Lung (tissue), 12 donors: Measurements from ENCODE around the gene DYDC1. TPM values are rescaled to one million over a fixed set of nuclear protein-coding genes. Genes with fewer than 3 reads are reported as not detected.
"Not testable (repeated sequence)": the region's sequence is repeated elsewhere in the genome, so short reads cannot be mapped to it uniquely, and the experiment has no call there.

Experiments
- ATAC-seq: fragments of 200-7000 bp; cut with Tn5 transposase; one replicate; pipeline ENCODE4 v1.9.1; 2020; ENCODE audit warnings: moderate number of reproducible peaks; ENCODE audit not compliant: insufficient read depth, low FRiP score
- DNase-seq, 3 donors: peaks; one replicate each; pipeline ENCODE4 v3.0.0-alpha.2; 2013 to 2017
- H3K27ac ChIP-seq, 2 donors: one replicate each; pipeline ENCODE4 v1.5.1; 2013; ENCODE audit warnings: mild to moderate bottlenecking in 2 of 2, moderate library complexity in 2 of 2, control low read depth in 1 of 2, inconsistent platforms in 1 of 2, low read depth in 1 of 2, low read length in 1 of 2
- H3K27me3 ChIP-seq, 3 donors: one replicate each; pipeline ENCODE4 v1.5.1; 2013; ENCODE audit warnings: low read length in 2 of 3; ENCODE audit not compliant: control insufficient read depth in 3 of 3, insufficient read depth in 3 of 3
- H3K36me3 ChIP-seq, 4 donors: one replicate each; pipeline ENCODE4 v1.5.1; 2013; ENCODE audit warnings: low read length in 4 of 4, mild to moderate bottlenecking in 1 of 4, moderate library complexity in 1 of 4; ENCODE audit not compliant: control insufficient read depth in 4 of 4, insufficient read depth in 4 of 4
- H3K4me1 ChIP-seq, 5 donors: one replicate each; pipeline ENCODE4 v1.5.1; 2013; ENCODE audit warnings: low read length in 5 of 5, mild to moderate bottlenecking in 2 of 5, moderate library complexity in 1 of 5; ENCODE audit not compliant: control insufficient read depth in 5 of 5, insufficient read depth in 5 of 5
- H3K4me3 ChIP-seq: one replicate; pipeline ENCODE4 v1.5.1; 2013; ENCODE audit warnings: mild to moderate bottlenecking, control low read depth, moderate library complexity
- H3K9ac ChIP-seq, 2 donors: one replicate each; pipeline ENCODE4 v1.5.1; 2013; ENCODE audit warnings: low read length in 2 of 2, control low read depth in 1 of 2; ENCODE audit not compliant: insufficient read depth in 1 of 2
- H3K9me3 ChIP-seq, 4 donors: one replicate each; pipeline ENCODE4 v1.5.1; 2013; ENCODE audit warnings: low read length in 3 of 4, mild to moderate bottlenecking in 1 of 4, moderate library complexity in 1 of 4; ENCODE audit not compliant: control insufficient read depth in 4 of 4, insufficient read depth in 3 of 4
- WGBS, 2 donors: extraction: QIAGEN DNeasy Blood & Tissue Kit; methylation state at CpG; one replicate each; pipeline ENCODE4 v1.1.7; 2013; 5-methylcytosine and 5-hydroxymethylcytosine counted together
- polyA plus RNA-seq, 2 donors: library from polyadenylated mRNA; stranded (reverse); fragments of 200-250 nt; gene quantifications; one replicate each; pipeline ENCODE4 v1.2.1, GENCODE V29; 2013
- total RNA-seq, 2 donors: library from RNA; depleted of rRNA in 1 of 2; stranded (reverse); fragments of >200 nt in 1 of 2; gene quantifications; one replicate each; pipeline ENCODE4 v1.2.1, GENCODE V29; 2014 to 2021
- TF ChIP-seq, protein P1 (sequence below): IDR thresholded peaks from 2 replicates; pipeline ENCODE4 v1.5.1; 2012; ENCODE audit warnings: mild to moderate bottlenecking; ENCODE audit errors: control extremely low read depth, extremely low read depth
- donor health status: control.
- donor health status: control.
- donor health status: Bipolar disorder and iron deficiency.
- donor health status: healthy.
- donor health status: DM: yes; HTN: yes; CAD: no.

DYDC1 gene
- total and polyA plus RNA-seq, 4 donors, result 1.5 to 2.4 (median 2.0) TPM

DNA sequence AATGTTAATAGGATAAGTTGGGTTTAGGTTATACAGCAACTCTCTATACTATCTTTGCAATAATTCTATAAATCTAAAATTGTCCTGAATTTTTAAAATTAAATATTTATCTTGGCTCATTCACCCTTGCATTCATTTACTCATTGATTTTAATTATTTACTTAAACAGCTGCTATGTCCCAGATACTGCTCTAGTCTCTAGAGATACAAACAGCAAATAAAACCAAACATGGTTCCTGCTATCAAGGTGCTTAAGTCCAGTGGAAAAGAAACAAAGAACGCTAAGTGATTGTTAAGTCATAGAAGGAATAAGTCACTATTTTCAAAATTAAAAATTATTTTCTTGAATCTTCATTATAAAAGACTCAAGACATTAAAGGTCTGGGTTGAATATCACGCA is 37.2 kb downstream of the DYDC1 start:
- Histone ChIP-seq H3K4me1 (no peaks in the 10 kb centered on the region), H3K27ac (no peak overlapping the region), H3K27me3 (peaks cover 0 to 3% (median 0%) of the 10 kb centered on the region in 3 donors), H3K9ac (no peak overlapping the region), H3K36me3 (no peaks in the 10 kb centered on the region), H3K4me3 (no peak overlapping the region), H3K9me3 (peaks cover 0 to 4% (median 0%) of the 10 kb centered on the region in 4 donors)
- TF ChIP-seq, protein P1, sequence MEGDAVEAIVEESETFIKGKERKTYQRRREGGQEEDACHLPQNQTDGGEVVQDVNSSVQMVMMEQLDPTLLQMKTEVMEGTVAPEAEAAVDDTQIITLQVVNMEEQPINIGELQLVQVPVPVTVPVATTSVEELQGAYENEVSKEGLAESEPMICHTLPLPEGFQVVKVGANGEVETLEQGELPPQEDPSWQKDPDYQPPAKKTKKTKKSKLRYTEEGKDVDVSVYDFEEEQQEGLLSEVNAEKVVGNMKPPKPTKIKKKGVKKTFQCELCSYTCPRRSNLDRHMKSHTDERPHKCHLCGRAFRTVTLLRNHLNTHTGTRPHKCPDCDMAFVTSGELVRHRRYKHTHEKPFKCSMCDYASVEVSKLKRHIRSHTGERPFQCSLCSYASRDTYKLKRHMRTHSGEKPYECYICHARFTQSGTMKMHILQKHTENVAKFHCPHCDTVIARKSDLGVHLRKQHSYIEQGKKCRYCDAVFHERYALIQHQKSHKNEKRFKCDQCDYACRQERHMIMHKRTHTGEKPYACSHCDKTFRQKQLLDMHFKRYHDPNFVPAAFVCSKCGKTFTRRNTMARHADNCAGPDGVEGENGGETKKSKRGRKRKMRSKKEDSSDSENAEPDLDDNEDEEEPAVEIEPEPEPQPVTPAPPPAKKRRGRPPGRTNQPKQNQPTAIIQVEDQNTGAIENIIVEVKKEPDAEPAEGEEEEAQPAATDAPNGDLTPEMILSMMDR, result no peak
- DNase-seq, result no peak
- no peak for ATAC-seq
- 91% methylated on average over 2 of the region's 2 CpGs for WGBS, 2 donors

DNA sequence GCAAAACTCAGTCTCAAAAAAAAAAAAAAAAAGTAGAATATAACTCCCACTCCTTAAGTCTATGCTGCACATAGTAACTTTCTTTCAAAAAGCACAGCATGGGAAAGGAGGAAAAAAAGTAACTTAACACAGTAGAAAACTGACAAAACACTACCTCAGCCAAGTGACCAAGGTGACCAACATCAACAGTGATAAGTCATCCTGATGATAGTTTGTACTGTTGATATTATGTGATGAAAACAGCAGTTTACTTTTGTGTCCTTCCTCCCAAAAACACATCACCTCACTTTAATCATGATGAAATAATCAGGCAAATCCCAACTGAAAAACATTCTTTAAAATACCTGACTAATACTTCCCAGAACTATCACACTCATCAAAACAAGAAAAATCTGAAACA is 37.8 kb downstream of the DYDC1 start:
- ATAC-seq (no peak), DNase-seq (no peak)
- TF ChIP-seq, protein P1, result no peak
- Histone ChIP-seq H3K4me3 (no peak overlapping the region), H3K27me3 (peaks cover 0 to 3% (median 0%) of the 10 kb centered on the region in 3 donors), H3K4me1 (no peaks in the 10 kb centered on the region), H3K36me3 (no peaks in the 10 kb centered on the region), H3K27ac (no peak overlapping the region), H3K9ac (no peak overlapping the region), H3K9me3 (peaks cover 0 to 4% (median 0%) of the 10 kb centered on the region in 4 donors)

GRCh38 chr10:80315391-80315790 is 41.2 kb downstream of the DYDC1 start:
- no peak overlapping the region for H3K9ac ChIP-seq
- no peaks in the 10 kb centered on the region for H3K36me3 ChIP-seq
- no peaks in the 10 kb centered on the region for H3K4me1 ChIP-seq
- ATAC-seq (no peak), DNase-seq (no peak)
- H3K4me3 ChIP-seq, result no peak overlapping the region
- H3K27ac ChIP-seq, result no peak overlapping the region
- H3K27me3 ChIP-seq, result no peaks in the 10 kb centered on the region
- TF ChIP-seq, protein P1, result no peak
- H3K9me3 ChIP-seq, result peaks cover 0 to 4% (median 0%) of the 10 kb centered on the region in 4 donors
- 95 to 98% methylated on average over 21 of the region's 21 CpGs for WGBS, 2 donors

- no peak for DNase-seq
- H3K4me3 ChIP-seq, result no peak overlapping the region
- TF ChIP-seq, protein P1, result no peak
- no peaks in the 10 kb centered on the region for H3K36me3 ChIP-seq
- H3K27ac ChIP-seq, result no peak overlapping the region
- no peak overlapping the region for H3K9ac ChIP-seq
- H3K27me3 ChIP-seq, result no peaks in the 10 kb centered on the region
- no peak for ATAC-seq
- 78 to 82% methylated on average over 5 of the region's 5 CpGs for WGBS, 2 donors
- peaks cover 0 to 4% (median 0%) of the 10 kb centered on the region in 4 donors for H3K9me3 ChIP-seq
- H3K4me1 ChIP-seq, result no peaks in the 10 kb centered on the region
These were observed 43.0 kb downstream of the DYDC1 start for GRCh38 chr10:80313523-80313922.

DNA sequence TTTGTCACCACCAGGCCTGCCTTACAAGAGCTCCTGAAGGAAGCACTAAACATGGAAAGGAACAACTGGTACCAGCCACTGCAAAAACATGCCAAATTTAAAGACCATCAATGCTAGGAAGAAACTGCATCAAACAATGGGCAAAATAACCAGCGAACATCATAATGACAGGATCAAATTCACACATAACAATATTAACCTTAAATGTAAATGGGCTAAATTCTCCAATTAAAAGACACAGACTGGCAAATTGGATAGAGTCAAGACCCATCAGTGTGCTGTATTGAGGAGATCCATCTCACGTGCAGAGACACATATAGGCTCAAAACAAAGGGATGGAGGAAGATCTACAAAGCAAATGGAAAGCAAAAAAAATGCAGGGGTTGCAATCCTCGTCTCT is 50.6 kb downstream of the DYDC1 start:
- not testable (repeated sequence) for H3K9me3 ChIP-seq, H3K27me3 ChIP-seq, H3K4me3 ChIP-seq, ATAC-seq, H3K9ac ChIP-seq, H3K4me1 ChIP-seq, DNase-seq, H3K36me3 ChIP-seq, H3K27ac ChIP-seq
- 88 to 93% methylated on average over 3 of the region's 3 CpGs for WGBS, 2 donors
